HG03060 (cell line): ENCODE measurements around the gene TRIOBP.
"Not testable (repeated sequence)": the region's sequence is repeated elsewhere in the genome, so short reads cannot be mapped to it uniquely, and the experiment has no call there.

Source experiments
- ATAC-seq: cut with Tn5 transposase; IDR thresholded peaks from one replicate; pipeline ENCODE4 v1.9.1; 2021; ENCODE audit warnings: low read depth, moderate number of reproducible peaks; ENCODE audit not compliant: unreplicated experiment

The TRIOBP gene

GRCh38 chr22:37696657-37697537 is at the start of gene TRIOBP:
TRIOBP (plus strand) TSS chr22:37697048; CDS start chr22:37701366, 4,318 bp downstream.
- peak; percentile 49 for ATAC-seq

GRCh38 chr22:37647317-37647716 is 49.5 kb upstream of the TRIOBP start:
- no peak for ATAC-seq

GRCh38 chr22:37647928-37648327 is 48.9 kb upstream of the TRIOBP start:
- ATAC-seq: no peak

GRCh38 chr22:37650463-37651136 is 46.2 kb upstream of the TRIOBP start:
- no peak for ATAC-seq

GRCh38 chr22:37654563-37655251 is 42.1 kb upstream of the TRIOBP start:
- no peak for ATAC-seq

- ATAC-seq: no peak
Measured at GRCh38 chr22:37655252-37655563, 41.6 kb upstream of the TRIOBP start.

GRCh38 chr22:37656583-37656982 is 40.3 kb upstream of the TRIOBP start:
- ATAC-seq: not testable (repeated sequence)

- no peak for ATAC-seq
Measured at GRCh38 chr22:37657590-37658132, 39.2 kb upstream of the TRIOBP start.

GRCh38 chr22:37658133-37659065 is 38.4 kb upstream of the TRIOBP start, which contains the start of gene PDXP:
PDXP (plus strand) TSS chr22:37658723; CDS start chr22:37658783, 60 bp downstream.
- peak; percentile 80 for ATAC-seq

- no peak for ATAC-seq
Measured at GRCh38 chr22:37659066-37659896, 37.6 kb upstream of the TRIOBP start.

GRCh38 chr22:37659897-37660708 is 36.7 kb upstream of the TRIOBP start:
- no peak for ATAC-seq

GRCh38 chr22:37660709-37661045 is 36.2 kb upstream of the TRIOBP start:
- no peak for ATAC-seq

- ATAC-seq: no peak
Measured at GRCh38 chr22:37661160-37661924, 35.5 kb upstream of the TRIOBP start.

GRCh38 chr22:37662039-37662438 is 34.8 kb upstream of the TRIOBP start:
- ATAC-seq: no peak

- no peak for ATAC-seq
Measured at GRCh38 chr22:37663521-37664140, 33.2 kb upstream of the TRIOBP start.

- no peak for ATAC-seq
Measured at GRCh38 chr22:37664249-37665101, 32.4 kb upstream of the TRIOBP start.
